Measurements from ENCODE around the gene PTPRD.
"Not testable (repeated sequence)": the region's sequence is repeated elsewhere in the genome, so short reads cannot be mapped to it uniquely, and the experiment has no call there.

PTPRD gene

GRCh38 chr9:9492506-9492905 lies 1120.3 kb downstream of the PTPRD start:
- no peak for DNase-seq (ENCODE audit: low read depth)
- Histone ChIP-seq H3K9me3 (ENCODE audit: control insufficient read depth, low read length) (peaks cover 5% of the 10 kb centered on the region), H3K4me1 (ENCODE audit: control insufficient read depth, insufficient read depth, low read length) (no peaks in the 10 kb centered on the region), H3K4me3 (ENCODE audit: low read length) (no peak overlapping the region), H3K27me3 (replicated peaks; ENCODE audit: control insufficient read depth, insufficient read depth, low read length) (no peaks in the 10 kb centered on the region), H3K9ac (ENCODE audit: low read length) (no peak overlapping the region), H3K36me3 (ENCODE audit: control insufficient read depth, insufficient read depth, low read length, severe bottlenecking) (no peaks in the 10 kb centered on the region)

GRCh38 chr9:9489183-9489582 lies 1123.6 kb downstream of the PTPRD start:
- Histone ChIP-seq H3K4me1 (ENCODE audit: control insufficient read depth, insufficient read depth, low read length) (no peaks in the 10 kb centered on the region), H3K27me3 (replicated peaks; ENCODE audit: control insufficient read depth, insufficient read depth, low read length) (no peaks in the 10 kb centered on the region), H3K36me3 (ENCODE audit: control insufficient read depth, insufficient read depth, low read length, severe bottlenecking) (no peaks in the 10 kb centered on the region), H3K9ac (ENCODE audit: low read length) (no peak overlapping the region), H3K4me3 (ENCODE audit: low read length) (no peak overlapping the region), H3K9me3 (ENCODE audit: control insufficient read depth, low read length) (no peaks in the 10 kb centered on the region)
- DNase-seq (ENCODE audit: low read depth): no peak

- H3K36me3 ChIP-seq (ENCODE audit: control insufficient read depth, insufficient read depth, low read length, severe bottlenecking): no peaks in the 10 kb centered on the region
- H3K9me3 ChIP-seq (ENCODE audit: control insufficient read depth, low read length): no peaks in the 10 kb centered on the region
- H3K9ac ChIP-seq (ENCODE audit: low read length): no peak overlapping the region
- no peak overlapping the region for H3K4me3 ChIP-seq (ENCODE audit: low read length)
- H3K4me1 ChIP-seq (ENCODE audit: control insufficient read depth, insufficient read depth, low read length): no peaks in the 10 kb centered on the region
- no peak for DNase-seq (ENCODE audit: low read depth)
- no peaks in the 10 kb centered on the region for H3K27me3 ChIP-seq (replicated peaks; ENCODE audit: control insufficient read depth, insufficient read depth, low read length)
Observed at GRCh38 chr9:9483175-9483574, 1129.6 kb downstream of the PTPRD start.

- DNase-seq (ENCODE audit: low read depth): no peak
- no peaks in the 10 kb centered on the region for H3K36me3 ChIP-seq (ENCODE audit: control insufficient read depth, insufficient read depth, low read length, severe bottlenecking)
- no peak overlapping the region for H3K9ac ChIP-seq (ENCODE audit: low read length)
- no peaks in the 10 kb centered on the region for H3K4me1 ChIP-seq (ENCODE audit: control insufficient read depth, insufficient read depth, low read length)
- H3K9me3 ChIP-seq (ENCODE audit: control insufficient read depth, low read length): no peaks in the 10 kb centered on the region
- H3K4me3 ChIP-seq (ENCODE audit: low read length): no peak overlapping the region
- no peaks in the 10 kb centered on the region for H3K27me3 ChIP-seq (replicated peaks; ENCODE audit: control insufficient read depth, insufficient read depth, low read length)
Observed at GRCh38 chr9:9478741-9479140, 1134.1 kb downstream of the PTPRD start.

GRCh38 chr9:9469271-9469670 lies 1143.5 kb downstream of the PTPRD start:
- DNase-seq (ENCODE audit: low read depth): no peak
- H3K27me3 ChIP-seq (replicated peaks; ENCODE audit: control insufficient read depth, insufficient read depth, low read length): no peaks in the 10 kb centered on the region
- H3K4me3 ChIP-seq (ENCODE audit: low read length): no peak overlapping the region
- no peaks in the 10 kb centered on the region for H3K9me3 ChIP-seq (ENCODE audit: control insufficient read depth, low read length)
- no peaks in the 10 kb centered on the region for H3K36me3 ChIP-seq (ENCODE audit: control insufficient read depth, insufficient read depth, low read length, severe bottlenecking)
- H3K4me1 ChIP-seq (ENCODE audit: control insufficient read depth, insufficient read depth, low read length): no peaks in the 10 kb centered on the region
- H3K9ac ChIP-seq (ENCODE audit: low read length): no peak overlapping the region

GRCh38 chr9:9441874-9442273 lies 1170.9 kb downstream of the PTPRD start:
- not testable (repeated sequence) for DNase-seq (ENCODE audit: low read depth); H3K9me3 ChIP-seq (ENCODE audit: control insufficient read depth, low read length)

GRCh38 chr9:9437641-9438040 lies 1175.2 kb downstream of the PTPRD start:
- no peaks in the 10 kb centered on the region for H3K36me3 ChIP-seq (ENCODE audit: control insufficient read depth, insufficient read depth, low read length, severe bottlenecking)
- no peak overlapping the region for H3K4me3 ChIP-seq (ENCODE audit: low read length)
- peaks cover 4% of the 10 kb centered on the region for H3K9me3 ChIP-seq (ENCODE audit: control insufficient read depth, low read length)
- H3K27me3 ChIP-seq (replicated peaks; ENCODE audit: control insufficient read depth, insufficient read depth, low read length): no peaks in the 10 kb centered on the region
- H3K9ac ChIP-seq (ENCODE audit: low read length): no peak overlapping the region
- no peaks in the 10 kb centered on the region for H3K4me1 ChIP-seq (ENCODE audit: control insufficient read depth, insufficient read depth, low read length)
- DNase-seq (ENCODE audit: low read depth): no peak

More at GRCh38 chr9:9441874-9442273, 1170.9 kb downstream of the PTPRD start:
- H3K4me1 ChIP-seq (ENCODE audit: control insufficient read depth, insufficient read depth, low read length); H3K36me3 ChIP-seq (ENCODE audit: control insufficient read depth, insufficient read depth, low read length, severe bottlenecking); H3K27me3 ChIP-seq (replicated peaks; ENCODE audit: control insufficient read depth, insufficient read depth, low read length); H3K4me3 ChIP-seq (ENCODE audit: low read length); H3K9ac ChIP-seq (ENCODE audit: low read length): not testable (repeated sequence)

- not testable (repeated sequence) for H3K4me3 ChIP-seq (ENCODE audit: low read length); H3K36me3 ChIP-seq (ENCODE audit: control insufficient read depth, insufficient read depth, low read length, severe bottlenecking); H3K9me3 ChIP-seq (ENCODE audit: control insufficient read depth, low read length); H3K27me3 ChIP-seq (replicated peaks; ENCODE audit: control insufficient read depth, insufficient read depth, low read length); H3K4me1 ChIP-seq (ENCODE audit: control insufficient read depth, insufficient read depth, low read length); DNase-seq (ENCODE audit: low read depth); H3K9ac ChIP-seq (ENCODE audit: low read length)
Observed at GRCh38 chr9:9426454-9426853, 1186.3 kb downstream of the PTPRD start.

- no peaks in the 10 kb centered on the region for H3K36me3 ChIP-seq (ENCODE audit: control insufficient read depth, insufficient read depth, low read length, severe bottlenecking)
Observed at GRCh38 chr9:9412241-9412640, 1200.6 kb downstream of the PTPRD start.

GRCh38 chr9:9410736-9411135 lies 1202.1 kb downstream of the PTPRD start:
- Histone ChIP-seq H3K4me1 (ENCODE audit: control insufficient read depth, insufficient read depth, low read length) (no peaks in the 10 kb centered on the region), H3K36me3 (ENCODE audit: control insufficient read depth, insufficient read depth, low read length, severe bottlenecking) (no peaks in the 10 kb centered on the region), H3K4me3 (ENCODE audit: low read length) (no peak overlapping the region), H3K9me3 (ENCODE audit: control insufficient read depth, low read length) (peaks cover 5% of the 10 kb centered on the region), H3K9ac (ENCODE audit: low read length) (no peak overlapping the region), H3K27me3 (replicated peaks; ENCODE audit: control insufficient read depth, insufficient read depth, low read length) (no peaks in the 10 kb centered on the region)
- DNase-seq (ENCODE audit: low read depth): no peak

More at GRCh38 chr9:9412241-9412640, 1200.6 kb downstream of the PTPRD start:
- Histone ChIP-seq H3K4me3 (ENCODE audit: low read length) (no peak overlapping the region), H3K9ac (ENCODE audit: low read length) (no peak overlapping the region), H3K27me3 (replicated peaks; ENCODE audit: control insufficient read depth, insufficient read depth, low read length) (no peaks in the 10 kb centered on the region), H3K4me1 (ENCODE audit: control insufficient read depth, insufficient read depth, low read length) (no peaks in the 10 kb centered on the region), H3K9me3 (ENCODE audit: control insufficient read depth, low read length) (peaks cover under 1% of the 10 kb centered on the region)
- no peak for DNase-seq (ENCODE audit: low read depth)

- H3K4me3 ChIP-seq (ENCODE audit: low read length): no peak overlapping the region
- DNase-seq (ENCODE audit: low read depth): no peak
- H3K27me3 ChIP-seq (replicated peaks; ENCODE audit: control insufficient read depth, insufficient read depth, low read length): no peaks in the 10 kb centered on the region
- H3K9ac ChIP-seq (ENCODE audit: low read length): no peak overlapping the region
- H3K9me3 ChIP-seq (ENCODE audit: control insufficient read depth, low read length): no peaks in the 10 kb centered on the region
- H3K4me1 ChIP-seq (ENCODE audit: control insufficient read depth, insufficient read depth, low read length): peaks cover 5% of the 10 kb centered on the region
- H3K36me3 ChIP-seq (ENCODE audit: control insufficient read depth, insufficient read depth, low read length, severe bottlenecking): no peaks in the 10 kb centered on the region
Observed at GRCh38 chr9:9399982-9400381, 1212.8 kb downstream of the PTPRD start.

GRCh38 chr9:9396518-9396917 lies 1216.3 kb downstream of the PTPRD start:
- DNase-seq (ENCODE audit: low read depth): no peak
- Histone ChIP-seq H3K4me1 (ENCODE audit: control insufficient read depth, insufficient read depth, low read length) (no peaks in the 10 kb centered on the region), H3K9ac (ENCODE audit: low read length) (no peak overlapping the region), H3K27me3 (replicated peaks; ENCODE audit: control insufficient read depth, insufficient read depth, low read length) (no peaks in the 10 kb centered on the region), H3K36me3 (ENCODE audit: control insufficient read depth, insufficient read depth, low read length, severe bottlenecking) (no peaks in the 10 kb centered on the region), H3K4me3 (ENCODE audit: low read length) (no peak overlapping the region), H3K9me3 (ENCODE audit: control insufficient read depth, low read length) (no peaks in the 10 kb centered on the region)
